Stomach (tissue), 4 donors: ENCODE results near the gene WASF2.

ENCODE experiments used
- CTCF ChIP-seq, 7 experiments: fragments of 450-650 bp in 4 of 7; fragments of 200-600 bp in 3 of 7; sonication (generic) in 3 of 7; IDR thresholded peaks; one replicate each; pipeline ENCODE4 v1.5.1; 2016 to 2019; ENCODE audit warnings: antibody characterized with exemption in 7 of 7, control low read depth in 2 of 7, mild to moderate bottlenecking in 1 of 7
- EP300 ChIP-seq: sonication (generic); formaldehyde crosslinking; IDR thresholded peaks from one replicate; pipeline ENCODE4 v1.6.1; 2017; ENCODE audit warnings: antibody characterized with exemption
- POLR2A ChIP-seq, 4 donors: fragments of 450-650 bp; IDR thresholded peaks; one replicate each; pipeline ENCODE4 v1.6.1; 2016; ENCODE audit warnings: antibody characterized with exemption in 4 of 4, control low read depth in 2 of 4, mild to moderate bottlenecking in 1 of 4, moderate library complexity in 1 of 4

GRCh38 chr1:27513528-27513927 lies 23.6 kb upstream of the WASF2 start:
- TF ChIP-seq CTCF (IDR thresholded peaks at IDR 0.05) (no peak), POLR2A (IDR thresholded peaks at IDR 0.05) (no peak), EP300 (no peak)
